GM12892 (cell line): Measurements from ENCODE around the gene SCYL1.

Source experiments
- POLR2A ChIP-seq: IDR thresholded peaks from 2 replicates; pipeline ENCODE4 v1.6.1; 2011; ENCODE audit warnings: low read depth, low read length, control low read depth
- POLR2AphosphoS5 ChIP-seq: IDR thresholded peaks from 2 replicates; pipeline ENCODE4 v1.6.1; 2011; ENCODE audit warnings: low read depth, low read length, control low read depth
- TAF1 ChIP-seq: IDR thresholded peaks from 2 replicates; pipeline ENCODE4 v1.6.1; 2011; ENCODE audit warnings: low read depth, mild to moderate bottlenecking, control low read depth, low read length, borderline replicate concordance

GRCh38 chr11:65478388-65479183 is 46.3 kb upstream of the SCYL1 start:
- TF ChIP-seq TAF1, result no peak
- TF ChIP-seq POLR2A, result no peak
- TF ChIP-seq POLR2AphosphoS5, result no peak
